OCI-LY7 (cell line): Measurements from ENCODE around the gene TLR7. TPM values are rescaled to one million over a fixed set of nuclear protein-coding genes. Genes with fewer than 3 reads are reported as not detected.
A peak's percentile ranks its signal among the peaks of the same experiment; 100 is the strongest.

Experiments
- BruUV-seq: library from RNA; stranded (reverse); fragments of 400-500 nt; replicated peaks from 2 replicates; lab custom pipeline; 2021; lab: Mats Ljungman, UMichigan
- CTCF ChIA-PET: fragments of 300-600 bp; sonication (Branson Sonifier 250); formaldehyde crosslinking; loops from one replicate; lab custom pipeline; 2022; ENCODE audit warnings: antibody characterized with exemption; ENCODE audit not compliant: unreplicated experiment; lab: Charles Lee
- POLR2A ChIA-PET: fragments of 300-600 bp; sonication (Branson Sonifier 250); formaldehyde crosslinking; loops from one replicate; lab custom pipeline; 2022; ENCODE audit warnings: antibody characterized with exemption; lab: Charles Lee
- DNase-seq: peaks from one replicate; pipeline ENCODE4 v3.0.0-alpha.2; 2015; ENCODE audit warnings: low spot score
- H2AFZ ChIP-seq: fragments of 200-600 bp; sonication (generic), shearing (Covaris generic); 2 replicates; pipeline ENCODE4 v1.6.1; 2014; ENCODE audit warnings: mild to moderate bottlenecking, antibody characterized with exemption, low read length, moderate library complexity
- H3K27ac ChIP-seq: fragments of 200-600 bp; sonication (generic); 2 replicates; pipeline ENCODE4 v1.5.1; 2014; ENCODE audit warnings: mixed run types, low read depth, mild to moderate bottlenecking, moderate library complexity, low read length, inconsistent platforms; ENCODE audit not compliant: poor library complexity, severe bottlenecking
- H3K36me3 ChIP-seq: fragments of 200-600 bp; sonication (generic); 2 replicates; pipeline ENCODE4 v1.6.1; 2014; ENCODE audit warnings: mild to moderate bottlenecking, antibody characterized with exemption, low read length, moderate library complexity, mixed read lengths; ENCODE audit not compliant: insufficient read depth
- H3K4me1 ChIP-seq: fragments of 200-600 bp; sonication (generic); 2 replicates; pipeline ENCODE4 v1.5.1; 2014; ENCODE audit warnings: mild to moderate bottlenecking, low read length; ENCODE audit not compliant: insufficient read depth, poor library complexity, severe bottlenecking
- H3K4me2 ChIP-seq: fragments of 200-600 bp; sonication (generic); 2 replicates; pipeline ENCODE4 v1.6.1; 2014; ENCODE audit warnings: mild to moderate bottlenecking, low read length
- H3K4me3 ChIP-seq: fragments of 200-600 bp; sonication (generic); 2 replicates; pipeline ENCODE4 v1.5.1; 2014; ENCODE audit warnings: mild to moderate bottlenecking, low read depth, low read length; ENCODE audit not compliant: poor library complexity, severe bottlenecking
- H3K79me2 ChIP-seq: fragments of 200-600 bp; sonication (generic); 2 replicates; pipeline ENCODE4 v1.6.1; 2016; ENCODE audit warnings: low read depth, mild to moderate bottlenecking, low read length, moderate library complexity, mixed read lengths; ENCODE audit not compliant: insufficient read depth
- H3K9me2 ChIP-seq: fragments of 200-600 bp; sonication (generic); 2 replicates; pipeline ENCODE4 v1.6.1; 2016; ENCODE audit warnings: mild to moderate bottlenecking, low read length, mixed read lengths; ENCODE audit not compliant: insufficient read depth
- H3K9me3 ChIP-seq: fragments of 200-600 bp; sonication (generic); 2 replicates; pipeline ENCODE4 v1.6.1; 2014; ENCODE audit warnings: mild to moderate bottlenecking, mixed run types, low read length, mixed read lengths
- H4K20me1 ChIP-seq: fragments of 200-600 bp; sonication (generic); 2 replicates; pipeline ENCODE4 v1.6.1; 2014; ENCODE audit warnings: mild to moderate bottlenecking, antibody characterized with exemption, low read length, moderate library complexity, mixed read lengths; ENCODE audit not compliant: insufficient read depth
- CTCF ChIP-seq: fragments of 200-600 bp; sonication (generic); conservative IDR thresholded peaks from 2 replicates; pipeline ENCODE4 v1.5.1; 2014; ENCODE audit warnings: mild to moderate bottlenecking, antibody characterized with exemption, low read length, moderate library complexity, mixed read lengths
- EZH2phosphoT487 ChIP-seq: fragments of 200-600 bp; sonication (generic); IDR thresholded peaks from 2 replicates; pipeline ENCODE4 v1.6.1; 2018; ENCODE audit warnings: low read depth, borderline replicate concordance, mild to moderate bottlenecking, mixed run types, antibody characterized with exemption, low read length, moderate library complexity, mixed read lengths
- intact Hi-C: fragments of 100-400 bp; cut with micrococcal nuclease; formaldehyde crosslinking; loops from one replicate; pipeline ENCODE4 v1.10.0; 2022; ENCODE audit not compliant: unreplicated experiment
- total RNA-seq, 2 experiments: library from RNA; depleted of rRNA in 1 of 2; stranded (reverse); fragments of >200 nt in 1 of 2; shearing (Covaris generic) in 1 of 2; gene quantifications; 2 replicates each; pipeline ENCODE4 v1.2.3, GENCODE V29; 2014 to 2022

Gene TLR7
- total RNA-seq, 2 experiments from 2014 or later = 9.9 to 11.4 TPM

- Histone ChIP-seq H3K4me2 (no peak overlapping the region), H3K9me3 (no peaks in the 10 kb centered on the region), H3K9me2 (no peaks in the 10 kb centered on the region), H3K4me1 (peaks cover 63% of the 10 kb centered on the region), H2AFZ (no peak overlapping the region), H4K20me1 (no peaks in the 10 kb centered on the region), H3K27ac (no peak overlapping the region), H3K4me3 (no peak overlapping the region), H3K36me3 (peaks cover 29% of the 10 kb centered on the region), H3K79me2 (peaks cover 46% of the 10 kb centered on the region; the same call in 1 of the 2 replicates)
- POLR2A ChIA-PET = no interaction called here
- intact Hi-C loops = no loop called here
- CTCF ChIA-PET = no interaction called here
- no TSS peak for BruUV-seq
- no peak for DNase-seq
- TF ChIP-seq EZH2phosphoT487 = no peak
- TF ChIP-seq CTCF = no peak
Observed at GRCh38 chrX:12872741-12873140, 5.9 kb downstream of the TLR7 start.

GRCh38 chrX:12874581-12874980 lies 7.7 kb downstream of the TLR7 start:
- CTCF ChIA-PET = no interaction called here
- Histone ChIP-seq H3K36me3 (peaks cover 35% of the 10 kb centered on the region), H3K9me3 (no peaks in the 10 kb centered on the region), H3K79me2 (peaks cover 30% of the 10 kb centered on the region; the same call in 1 of the 2 replicates), H2AFZ (no peak overlapping the region), H3K4me2 (peak overlapping the region; percentile 48), H4K20me1 (no peaks in the 10 kb centered on the region), H3K9me2 (no peaks in the 10 kb centered on the region), H3K4me1 (peaks cover 47% of the 10 kb centered on the region), H3K27ac (peak overlapping the region; percentile 37), H3K4me3 (no peak overlapping the region)
- POLR2A ChIA-PET = interaction anchor here (1.0 to 1.1 kb wide), 3 partner anchors 7 to 886 kb away, joined by 3 to 5 read pairs (median 3); partner anchors contain the start of gene TLR7
- no TSS peak for BruUV-seq
- DNase-seq = no peak
- intact Hi-C loops = no loop called here
- TF ChIP-seq EZH2phosphoT487 (no peak), CTCF (no peak)

- H4K20me1 ChIP-seq = no peaks in the 10 kb centered on the region
- no peak overlapping the region for H3K4me3 ChIP-seq
- intact Hi-C loops = no loop called here
- CTCF ChIA-PET = no interaction called here
- POLR2A ChIA-PET = interaction anchor here (0.7 kb wide), 1 partner anchor 15 kb away, joined by 3 read pairs; no protein-coding TSS in a partner anchor
- no peak for TF ChIP-seq EZH2phosphoT487
- TF ChIP-seq CTCF = no peak
- no peak overlapping the region for H3K4me2 ChIP-seq
- peaks cover 9% of the 10 kb centered on the region; the same call in 1 of the 2 replicates for H3K79me2 ChIP-seq
- H3K36me3 ChIP-seq = peaks cover 30% of the 10 kb centered on the region
- no peaks in the 10 kb centered on the region for H3K9me2 ChIP-seq
- no peaks in the 10 kb centered on the region for H3K9me3 ChIP-seq
- H3K27ac ChIP-seq = no peak overlapping the region
- DNase-seq = no peak
- H3K4me1 ChIP-seq = peaks cover 27% of the 10 kb centered on the region
- H2AFZ ChIP-seq = no peak overlapping the region
- no TSS peak for BruUV-seq
Observed at GRCh38 chrX:12877386-12877785, 10.5 kb downstream of the TLR7 start.
